LNCaP clone FGC (cell line): ENCODE results near the gene COL25A1.
"Not testable (repeated sequence)": the region's sequence is repeated elsewhere in the genome, so short reads cannot be mapped to it uniquely, and the experiment has no call there.

Experiments
- DNase-seq: peaks from one replicate; pipeline ENCODE4 v3.0.0-alpha.2; 2011; ENCODE audit warnings: low read depth
- H3K4me3 ChIP-seq: 2 replicates; pipeline ENCODE4 v1.5.1; 2011; ENCODE audit warnings: mild to moderate bottlenecking, low read depth, low read length, control low read depth
- TF ChIP-seq, protein P1 (sequence below): IDR thresholded peaks from 2 replicates; pipeline ENCODE4 v1.5.1; 2012; ENCODE audit warnings: mild to moderate bottlenecking; ENCODE audit not compliant: control insufficient read depth, insufficient read depth; ENCODE audit errors: extremely low read depth

The COL25A1 gene

GRCh38 chr4:109091727-109092409 lies 210.6 kb downstream of the COL25A1 start:
- DNase-seq, result no peak
- TF ChIP-seq, protein P1, sequence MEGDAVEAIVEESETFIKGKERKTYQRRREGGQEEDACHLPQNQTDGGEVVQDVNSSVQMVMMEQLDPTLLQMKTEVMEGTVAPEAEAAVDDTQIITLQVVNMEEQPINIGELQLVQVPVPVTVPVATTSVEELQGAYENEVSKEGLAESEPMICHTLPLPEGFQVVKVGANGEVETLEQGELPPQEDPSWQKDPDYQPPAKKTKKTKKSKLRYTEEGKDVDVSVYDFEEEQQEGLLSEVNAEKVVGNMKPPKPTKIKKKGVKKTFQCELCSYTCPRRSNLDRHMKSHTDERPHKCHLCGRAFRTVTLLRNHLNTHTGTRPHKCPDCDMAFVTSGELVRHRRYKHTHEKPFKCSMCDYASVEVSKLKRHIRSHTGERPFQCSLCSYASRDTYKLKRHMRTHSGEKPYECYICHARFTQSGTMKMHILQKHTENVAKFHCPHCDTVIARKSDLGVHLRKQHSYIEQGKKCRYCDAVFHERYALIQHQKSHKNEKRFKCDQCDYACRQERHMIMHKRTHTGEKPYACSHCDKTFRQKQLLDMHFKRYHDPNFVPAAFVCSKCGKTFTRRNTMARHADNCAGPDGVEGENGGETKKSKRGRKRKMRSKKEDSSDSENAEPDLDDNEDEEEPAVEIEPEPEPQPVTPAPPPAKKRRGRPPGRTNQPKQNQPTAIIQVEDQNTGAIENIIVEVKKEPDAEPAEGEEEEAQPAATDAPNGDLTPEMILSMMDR, result no peak
- H3K4me3 ChIP-seq, result no peak overlapping the region

- no peak for DNase-seq
- H3K4me3 ChIP-seq, result no peak overlapping the region
- TF ChIP-seq, protein P1, result no peak
Measured at GRCh38 chr4:109083911-109084310, 218.5 kb downstream of the COL25A1 start.

GRCh38 chr4:109079731-109080130 lies 222.7 kb downstream of the COL25A1 start:
- DNase-seq, result no peak
- TF ChIP-seq, protein P1, result no peak
- H3K4me3 ChIP-seq, result no peak overlapping the region

DNA sequence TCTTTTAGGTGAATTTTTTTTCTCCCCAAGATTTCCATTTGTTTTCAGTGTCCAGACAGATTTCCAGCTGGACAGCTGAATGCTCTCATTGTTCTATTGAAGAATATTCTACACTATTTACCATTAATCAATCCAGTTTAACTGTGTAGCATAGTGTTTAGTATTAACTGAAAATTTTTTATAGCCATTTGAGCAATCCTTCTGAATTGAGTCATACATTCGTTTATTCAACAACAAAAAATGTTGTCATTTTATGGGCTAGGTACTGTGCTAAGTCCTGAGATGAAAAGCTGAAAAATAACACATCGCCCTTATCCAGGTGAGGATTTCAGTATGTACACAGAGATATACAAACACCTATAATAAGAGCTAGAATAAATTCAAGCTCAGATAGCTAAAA lies 223.3 kb downstream of the COL25A1 start:
- H3K4me3 ChIP-seq, result no peak overlapping the region
- TF ChIP-seq, protein P1, result no peak
- DNase-seq, result no peak

GRCh38 chr4:109078724-109079123 lies 223.7 kb downstream of the COL25A1 start:
- DNase-seq, result no peak
- H3K4me3 ChIP-seq, result no peak overlapping the region
- TF ChIP-seq, protein P1, result no peak

DNA sequence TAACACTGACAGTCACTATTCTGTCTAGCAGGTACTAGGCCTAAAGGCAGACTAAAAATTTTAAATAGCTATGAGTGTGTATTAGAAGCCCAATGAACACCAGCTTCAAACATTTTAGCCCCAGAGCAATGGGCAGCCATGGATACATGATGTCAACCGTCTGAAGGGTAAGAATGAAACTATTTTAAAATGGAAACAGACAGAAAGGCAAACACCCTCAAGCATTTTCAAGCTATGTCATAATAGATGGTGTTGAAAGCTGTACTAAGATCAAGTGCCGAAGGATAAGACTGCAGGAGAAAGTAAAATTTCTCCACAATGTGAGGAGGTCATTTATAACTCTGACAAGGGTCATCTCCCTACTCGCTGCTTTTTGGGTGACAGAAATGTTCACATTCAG lies 225.0 kb downstream of the COL25A1 start:
- DNase-seq, result no peak
- no peak overlapping the region for H3K4me3 ChIP-seq
- TF ChIP-seq, protein P1, result no peak

- not testable (repeated sequence) for DNase-seq, H3K4me3 ChIP-seq
- TF ChIP-seq, protein P1, result peak; percentile 39
Measured at GRCh38 chr4:109076709-109077108, 225.7 kb downstream of the COL25A1 start.
